ENCODE data around the gene CEACAM16. TPM values are rescaled to one million over a fixed set of nuclear protein-coding genes. Genes with fewer than 3 reads are reported as not detected.

The CEACAM16 gene
- total RNA-seq, 1 donor from 2014 or later: not detected

DNA sequence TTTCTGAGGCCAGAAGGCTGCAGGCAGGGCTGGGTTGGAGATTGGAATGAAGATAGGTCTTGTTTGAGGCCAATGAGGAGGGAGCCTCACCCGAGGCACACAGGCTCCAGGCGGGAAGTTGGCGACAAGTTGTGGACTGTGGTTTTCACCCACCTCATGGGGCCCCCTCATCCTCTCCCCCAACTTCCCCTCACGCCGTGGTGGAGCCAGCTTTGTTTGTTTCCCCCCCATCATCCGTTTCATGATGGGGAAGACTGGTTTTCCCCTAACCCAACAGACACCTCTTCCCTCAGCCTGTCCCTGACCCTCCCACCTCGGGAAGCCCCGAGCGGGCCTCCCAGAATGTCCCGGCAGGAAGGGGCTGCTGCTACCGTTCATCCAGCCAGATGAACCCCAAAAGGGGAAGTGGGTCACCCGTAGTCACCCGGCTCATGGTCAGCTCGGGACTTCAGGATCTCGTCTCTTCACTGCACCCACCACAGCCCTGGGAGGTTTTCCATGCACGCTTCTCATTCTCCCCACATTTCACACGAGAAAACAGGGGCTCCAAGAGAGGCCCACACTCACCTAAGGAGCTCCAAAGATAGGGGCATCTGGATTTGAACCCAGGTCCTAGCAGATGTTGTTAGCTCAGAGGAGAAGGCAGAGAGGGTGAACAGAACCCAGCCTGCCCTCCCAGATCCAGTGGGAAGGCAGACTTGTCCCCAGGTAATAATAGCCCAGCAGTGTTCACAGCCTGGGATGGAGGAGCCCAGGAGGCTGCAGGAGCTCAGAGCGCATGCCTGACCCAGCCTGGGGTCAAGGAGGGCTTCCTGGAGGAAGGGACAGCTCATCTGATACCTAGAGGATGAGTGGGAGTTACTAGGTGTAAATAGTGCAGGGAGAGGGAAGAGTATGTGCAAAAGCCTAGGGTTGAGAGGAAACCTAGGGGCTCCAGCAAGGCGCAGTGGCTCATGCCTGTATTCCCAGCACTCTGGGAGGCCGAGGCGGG is 23.5 kb downstream of the CEACAM16 start:
- H3K36me3 ChIP-seq (ENCODE audit: control insufficient read depth, insufficient read depth, low read length): no peaks in the 10 kb centered on the region
- H3K27me3 ChIP-seq (ENCODE audit: control insufficient read depth, insufficient read depth, low read length): no peaks in the 10 kb centered on the region
- H3K4me3 ChIP-seq (ENCODE audit: low read depth, low read length): no peak overlapping the region
- DNase-seq (ENCODE audit: low read depth): no peak
- TF ChIP-seq, protein P1, sequence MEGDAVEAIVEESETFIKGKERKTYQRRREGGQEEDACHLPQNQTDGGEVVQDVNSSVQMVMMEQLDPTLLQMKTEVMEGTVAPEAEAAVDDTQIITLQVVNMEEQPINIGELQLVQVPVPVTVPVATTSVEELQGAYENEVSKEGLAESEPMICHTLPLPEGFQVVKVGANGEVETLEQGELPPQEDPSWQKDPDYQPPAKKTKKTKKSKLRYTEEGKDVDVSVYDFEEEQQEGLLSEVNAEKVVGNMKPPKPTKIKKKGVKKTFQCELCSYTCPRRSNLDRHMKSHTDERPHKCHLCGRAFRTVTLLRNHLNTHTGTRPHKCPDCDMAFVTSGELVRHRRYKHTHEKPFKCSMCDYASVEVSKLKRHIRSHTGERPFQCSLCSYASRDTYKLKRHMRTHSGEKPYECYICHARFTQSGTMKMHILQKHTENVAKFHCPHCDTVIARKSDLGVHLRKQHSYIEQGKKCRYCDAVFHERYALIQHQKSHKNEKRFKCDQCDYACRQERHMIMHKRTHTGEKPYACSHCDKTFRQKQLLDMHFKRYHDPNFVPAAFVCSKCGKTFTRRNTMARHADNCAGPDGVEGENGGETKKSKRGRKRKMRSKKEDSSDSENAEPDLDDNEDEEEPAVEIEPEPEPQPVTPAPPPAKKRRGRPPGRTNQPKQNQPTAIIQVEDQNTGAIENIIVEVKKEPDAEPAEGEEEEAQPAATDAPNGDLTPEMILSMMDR (IDR thresholded peaks at IDR 0.05; ENCODE audit: insufficient read depth, low read length, poor library complexity, severe bottlenecking): no peak

- H3K36me3 ChIP-seq (ENCODE audit: control insufficient read depth, insufficient read depth, low read length): no peaks in the 10 kb centered on the region
- TF ChIP-seq, protein P1 (IDR thresholded peaks at IDR 0.05; ENCODE audit: insufficient read depth, low read length, poor library complexity, severe bottlenecking): no peak
- H3K27me3 ChIP-seq (ENCODE audit: control insufficient read depth, insufficient read depth, low read length): no peaks in the 10 kb centered on the region
- no peak overlapping the region for H3K4me3 ChIP-seq (ENCODE audit: low read depth, low read length)
- DNase-seq (ENCODE audit: low read depth): no peak
These were observed 24.5 kb downstream of the CEACAM16 start for GRCh38 chr19:44723299-44723951.

DNA sequence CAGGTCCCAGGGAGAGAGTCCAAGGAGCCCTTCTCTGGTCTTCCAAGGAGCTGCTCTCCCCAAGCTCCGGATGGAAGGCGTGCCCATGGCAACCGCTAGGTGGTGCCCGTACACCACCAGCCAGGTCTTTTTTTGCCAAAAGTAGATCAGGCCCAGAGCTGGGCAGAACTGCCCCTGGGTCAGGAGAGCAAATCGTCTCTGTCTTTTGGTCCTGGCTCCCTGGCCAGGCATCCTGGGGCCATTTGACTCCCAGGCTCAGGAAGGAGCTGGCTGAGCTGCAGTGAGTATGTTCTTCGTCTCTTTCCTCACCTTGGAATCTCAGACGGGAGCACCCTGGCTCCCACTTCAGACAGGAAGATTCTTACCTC is 25.0 kb downstream of the CEACAM16 start:
- H3K4me3 ChIP-seq (ENCODE audit: low read depth, low read length): no peak overlapping the region
- DNase-seq (ENCODE audit: low read depth): no peak
- H3K36me3 ChIP-seq (ENCODE audit: control insufficient read depth, insufficient read depth, low read length): no peaks in the 10 kb centered on the region
- no peaks in the 10 kb centered on the region for H3K27me3 ChIP-seq (ENCODE audit: control insufficient read depth, insufficient read depth, low read length)
- TF ChIP-seq, protein P1 (IDR thresholded peaks at IDR 0.05; ENCODE audit: insufficient read depth, low read length, poor library complexity, severe bottlenecking): peak; percentile 97

GRCh38 chr19:44725251-44725650 is 26.3 kb downstream of the CEACAM16 start:
- Histone ChIP-seq H3K27me3 (ENCODE audit: control insufficient read depth, insufficient read depth, low read length) (no peaks in the 10 kb centered on the region), H3K4me3 (ENCODE audit: low read depth, low read length) (no peak overlapping the region), H3K36me3 (ENCODE audit: control insufficient read depth, insufficient read depth, low read length) (no peaks in the 10 kb centered on the region)
- DNase-seq (ENCODE audit: low read depth): no peak
- TF ChIP-seq, protein P1 (IDR thresholded peaks at IDR 0.05; ENCODE audit: insufficient read depth, low read length, poor library complexity, severe bottlenecking): no peak

DNA sequence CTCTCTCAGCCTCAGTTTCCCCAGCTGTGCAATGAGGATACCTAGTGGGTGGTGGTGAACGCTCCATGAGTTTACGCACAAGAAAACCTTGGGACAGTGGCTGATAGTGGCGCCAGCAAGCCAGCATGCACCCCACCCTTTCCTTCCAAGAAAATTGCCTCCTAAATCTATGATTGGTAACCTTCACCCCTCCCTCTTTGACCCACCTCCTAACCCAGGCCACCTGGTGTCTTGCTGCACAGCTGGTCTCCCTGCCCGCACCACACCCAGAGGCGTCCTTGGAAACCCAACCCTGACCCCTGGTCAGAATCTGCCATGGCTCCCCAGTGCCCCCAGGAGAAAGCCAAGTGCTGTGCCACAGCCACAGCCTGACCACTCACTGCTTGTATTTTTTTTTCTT is 26.7 kb downstream of the CEACAM16 start:
- Histone ChIP-seq H3K4me3 (ENCODE audit: low read depth, low read length) (no peak overlapping the region), H3K27me3 (ENCODE audit: control insufficient read depth, insufficient read depth, low read length) (no peaks in the 10 kb centered on the region), H3K36me3 (ENCODE audit: control insufficient read depth, insufficient read depth, low read length) (no peaks in the 10 kb centered on the region)
- DNase-seq (ENCODE audit: low read depth): no peak
- TF ChIP-seq, protein P1 (IDR thresholded peaks at IDR 0.05; ENCODE audit: insufficient read depth, low read length, poor library complexity, severe bottlenecking): no peak
